ENCODE data around the gene ADAMTS16.

The ADAMTS16 gene

GRCh38 chr5:5234912-5235311 lies 94.8 kb downstream of the ADAMTS16 start:
- no peak for DNase-seq (ENCODE audit: low spot score)

GRCh38 chr5:5235685-5236084 lies 95.6 kb downstream of the ADAMTS16 start:
- DNase-seq (ENCODE audit: low spot score) = no peak

DNA sequence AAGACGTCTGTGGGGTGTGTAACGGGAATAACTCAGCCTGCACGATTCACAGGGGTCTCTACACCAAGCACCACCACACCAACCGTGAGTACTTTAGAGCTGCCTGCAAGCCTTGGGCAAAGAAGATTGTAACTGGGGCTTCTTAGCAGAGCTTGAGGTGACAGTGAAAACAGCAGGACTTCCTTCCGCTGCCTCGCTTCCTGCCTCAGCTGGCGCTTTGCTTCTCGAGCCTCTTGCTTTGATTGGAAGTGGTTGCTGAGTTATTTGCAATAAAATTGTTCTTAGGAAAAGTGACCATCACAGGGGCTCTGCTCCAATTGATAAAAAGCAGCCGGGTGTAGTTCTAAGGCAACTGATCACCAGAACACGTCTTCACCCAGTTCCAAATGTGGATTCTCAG lies 99.1 kb downstream of the ADAMTS16 start:
- DNase-seq (ENCODE audit: low spot score) = no peak

DNA sequence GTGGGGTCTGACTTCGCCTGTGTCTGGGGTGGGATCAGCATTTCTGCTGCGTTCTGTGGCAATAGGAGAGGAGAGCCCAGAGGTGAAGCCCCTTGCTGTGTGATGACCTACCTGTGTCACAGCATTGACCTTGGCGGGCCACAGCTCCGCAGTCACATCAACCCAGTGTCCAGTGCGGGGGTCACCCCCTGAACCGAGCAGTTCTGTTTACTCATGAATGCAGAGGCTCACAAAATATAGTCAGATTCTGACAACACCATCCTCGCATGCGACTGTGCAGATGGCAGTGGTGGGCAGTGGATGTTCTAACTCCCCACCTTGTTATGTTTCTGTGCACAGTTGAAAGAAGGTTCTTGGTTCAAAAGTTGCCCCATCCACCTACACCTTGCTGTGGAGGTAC lies 100.1 kb downstream of the ADAMTS16 start:
- no peak for DNase-seq (ENCODE audit: low spot score)

- DNase-seq (ENCODE audit: low spot score) = no peak
Measured at GRCh38 chr5:5242056-5242455, 101.9 kb downstream of the ADAMTS16 start.

DNA sequence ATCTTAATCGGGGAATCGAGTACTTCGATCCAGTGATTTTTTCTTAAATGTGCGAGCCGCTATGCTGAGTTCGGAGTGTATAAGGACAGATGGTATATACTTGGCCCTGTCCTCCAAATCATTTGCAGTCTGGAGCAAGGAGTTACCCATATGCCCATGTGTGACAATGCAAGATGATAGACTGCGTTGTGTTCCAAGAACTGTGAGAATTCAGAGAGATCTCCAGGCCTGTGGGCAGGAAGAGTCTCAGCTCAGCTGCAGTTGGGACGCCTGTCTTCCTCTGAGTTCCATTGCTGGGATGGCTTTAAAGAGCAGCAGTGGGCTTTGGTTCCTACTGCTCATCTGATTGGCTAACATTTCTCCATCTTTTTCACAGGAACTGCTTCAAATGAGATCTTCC lies 106.6 kb downstream of the ADAMTS16 start:
- DNase-seq (ENCODE audit: low spot score) = no peak

DNA sequence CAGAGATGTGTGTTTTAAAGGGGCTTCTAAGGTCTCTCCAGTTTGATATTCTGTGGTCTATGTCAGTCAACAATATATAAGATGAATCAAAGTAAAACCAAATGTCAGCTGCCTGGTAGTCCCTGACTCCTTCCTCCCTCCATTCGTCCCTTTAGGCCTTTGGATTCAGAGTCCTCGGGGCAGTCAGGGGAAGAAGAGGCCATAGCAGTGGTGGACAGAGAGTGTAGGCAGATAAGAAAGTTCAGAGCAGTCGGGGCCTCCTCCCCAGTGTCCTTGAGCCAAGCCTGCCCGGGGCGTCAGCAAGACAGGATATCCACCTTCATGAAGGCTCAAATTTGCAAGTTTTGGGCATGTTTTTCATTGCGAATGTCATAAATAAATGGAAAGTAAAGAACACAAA lies 110.6 kb downstream of the ADAMTS16 start:
- DNase-seq (ENCODE audit: low spot score) = no peak

- DNase-seq (ENCODE audit: low spot score) = no peak
Measured at GRCh38 chr5:5252106-5252505, 112.0 kb downstream of the ADAMTS16 start.

DNA sequence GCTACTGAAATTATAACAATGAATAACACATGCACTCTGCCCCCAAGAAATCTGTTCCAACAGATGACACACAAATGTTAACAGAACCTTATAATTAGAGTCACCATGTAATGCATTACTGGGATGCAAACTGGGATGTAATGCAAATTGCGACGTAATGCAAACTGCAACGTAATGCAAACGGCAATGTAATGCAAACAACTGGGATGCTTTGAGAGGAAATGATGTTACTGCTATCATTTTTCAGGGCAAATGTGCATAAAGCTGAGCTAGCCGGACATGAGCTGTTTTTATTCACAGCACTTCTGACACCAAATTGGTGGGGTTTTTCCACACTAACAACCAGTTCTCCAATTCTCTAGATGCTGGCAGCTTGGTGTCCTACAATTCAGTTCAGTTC lies 117.2 kb downstream of the ADAMTS16 start:
- DNase-seq (ENCODE audit: low spot score) = no peak

- DNase-seq (ENCODE audit: low spot score) = no peak
Measured at GRCh38 chr5:5258564-5258963, 118.4 kb downstream of the ADAMTS16 start.

- no peak for DNase-seq (ENCODE audit: low spot score)
Measured at GRCh38 chr5:5264727-5265126, 124.6 kb downstream of the ADAMTS16 start.

GRCh38 chr5:5266297-5266696 lies 126.2 kb downstream of the ADAMTS16 start:
- DNase-seq (ENCODE audit: low spot score) = no peak

DNA sequence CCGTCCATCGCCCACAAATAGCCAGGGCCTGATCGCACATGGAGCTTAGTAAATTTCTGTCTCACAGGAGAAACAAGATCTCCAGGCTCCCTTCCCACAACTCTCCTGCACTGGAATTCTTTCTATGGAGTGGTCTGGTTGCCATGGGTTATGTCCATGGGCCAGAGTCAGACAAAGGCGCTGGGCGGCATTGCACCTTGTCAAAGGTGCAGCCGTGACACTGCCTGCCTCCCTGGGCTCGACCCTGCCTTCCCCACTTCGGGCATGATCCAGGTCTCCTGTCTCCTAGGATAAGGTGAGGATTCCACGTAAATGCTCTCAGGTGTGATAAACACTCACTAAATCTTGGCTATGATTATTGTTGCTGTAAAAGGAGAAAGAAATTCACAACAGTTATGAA lies 130.0 kb downstream of the ADAMTS16 start:
- DNase-seq (ENCODE audit: low spot score) = no peak

DNA sequence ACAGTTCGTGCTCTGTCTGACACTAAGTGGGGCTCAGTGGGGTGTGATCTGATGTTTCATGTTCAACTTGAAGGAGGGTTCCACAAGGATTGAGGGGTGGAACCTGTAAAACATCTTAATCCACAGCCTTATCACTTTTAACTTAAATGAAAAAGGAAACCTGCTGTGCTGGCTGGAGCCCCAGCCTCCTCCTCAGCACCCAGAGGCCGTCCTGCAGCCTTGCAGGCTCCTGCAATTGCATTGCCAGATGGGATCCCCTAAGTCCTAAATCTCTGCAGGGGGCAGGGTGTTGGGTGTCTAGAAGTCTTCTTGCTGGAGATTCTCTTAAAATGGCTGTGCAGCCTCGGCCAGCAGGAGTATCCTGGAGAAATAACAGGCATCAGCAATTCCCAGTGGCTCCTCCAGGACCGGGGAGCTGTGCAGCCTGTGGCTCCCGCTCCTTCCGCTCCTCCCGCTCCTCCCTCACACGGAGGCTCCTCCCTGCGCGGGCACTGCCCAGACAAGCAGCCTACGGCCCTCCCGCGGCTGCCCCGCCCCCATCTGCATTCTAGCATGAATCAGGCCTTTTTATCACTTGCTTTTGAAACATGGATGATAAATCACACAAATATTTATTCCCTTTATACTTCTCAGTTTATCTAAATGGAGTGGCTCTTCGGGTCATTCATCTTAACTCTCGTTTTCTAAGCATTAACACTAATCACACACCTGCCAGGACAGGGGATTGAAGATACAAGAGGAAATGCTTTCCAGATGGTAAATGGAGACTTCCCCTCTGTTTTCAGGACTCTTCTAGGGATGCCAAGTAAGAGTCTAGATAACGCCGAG lies 131.0 kb downstream of the ADAMTS16 start:
- DNase-seq (ENCODE audit: low spot score) = no peak

- DNase-seq (ENCODE audit: low spot score) = no peak
Measured at GRCh38 chr5:5271786-5272321, 131.7 kb downstream of the ADAMTS16 start.

DNA sequence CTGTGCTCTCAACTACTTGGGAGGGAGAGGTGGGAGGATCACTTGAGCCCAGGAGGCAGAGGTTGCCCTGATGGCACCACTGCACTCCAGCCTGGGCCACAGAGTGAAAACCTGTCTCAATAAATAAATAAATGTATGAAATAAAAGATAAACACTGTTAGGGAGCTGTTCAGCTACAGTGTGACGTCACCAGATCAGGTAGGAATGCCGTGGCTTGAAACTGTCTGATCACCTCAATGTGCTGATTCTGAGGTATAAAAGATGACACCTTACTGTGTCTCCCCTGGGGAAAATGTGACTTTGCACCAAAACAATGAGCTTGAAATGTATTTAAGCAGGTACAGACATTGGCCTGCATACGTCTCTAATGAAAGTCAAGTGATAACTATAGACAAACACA lies 133.3 kb downstream of the ADAMTS16 start:
- no peak for DNase-seq (ENCODE audit: low spot score)

DNA sequence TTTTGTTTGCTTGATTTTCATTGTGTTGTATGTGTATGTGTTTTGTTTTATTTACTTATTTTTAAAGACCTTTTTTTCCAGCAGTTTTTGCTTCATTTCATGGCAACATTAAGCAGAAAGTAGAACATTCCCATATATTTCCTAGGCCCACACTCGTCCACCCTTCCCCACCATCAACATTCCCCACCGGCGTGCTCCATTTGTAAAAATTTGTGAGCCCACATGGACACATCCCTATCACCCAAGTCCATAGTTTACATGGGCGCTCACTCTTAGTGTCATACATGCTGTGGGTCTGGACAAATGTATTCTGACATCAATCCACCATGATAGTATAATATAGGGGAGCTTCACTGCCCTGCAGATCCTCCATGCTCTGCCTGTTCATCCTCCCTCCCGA lies 133.8 kb downstream of the ADAMTS16 start:
- no peak for DNase-seq (ENCODE audit: low spot score)

DNA sequence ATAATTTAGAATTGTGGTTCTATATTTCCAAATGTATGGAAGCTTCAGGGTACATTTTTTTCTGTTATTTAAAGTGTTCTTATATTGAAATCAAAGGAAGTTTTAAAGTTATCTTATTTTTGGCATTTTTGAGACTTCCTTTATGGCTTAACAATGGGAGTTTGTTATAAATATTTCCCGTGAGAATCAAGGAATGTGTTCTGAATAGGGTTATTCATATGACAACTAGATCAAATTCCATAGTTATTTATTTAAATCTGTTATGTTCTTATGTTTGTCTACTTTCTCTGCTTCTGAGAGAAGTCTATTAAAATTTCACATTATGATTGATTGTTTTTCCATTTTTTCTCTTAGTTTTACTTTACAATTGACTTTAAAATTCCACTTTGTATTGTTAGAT lies 135.1 kb downstream of the ADAMTS16 start:
- DNase-seq (ENCODE audit: low spot score) = no peak

DNA sequence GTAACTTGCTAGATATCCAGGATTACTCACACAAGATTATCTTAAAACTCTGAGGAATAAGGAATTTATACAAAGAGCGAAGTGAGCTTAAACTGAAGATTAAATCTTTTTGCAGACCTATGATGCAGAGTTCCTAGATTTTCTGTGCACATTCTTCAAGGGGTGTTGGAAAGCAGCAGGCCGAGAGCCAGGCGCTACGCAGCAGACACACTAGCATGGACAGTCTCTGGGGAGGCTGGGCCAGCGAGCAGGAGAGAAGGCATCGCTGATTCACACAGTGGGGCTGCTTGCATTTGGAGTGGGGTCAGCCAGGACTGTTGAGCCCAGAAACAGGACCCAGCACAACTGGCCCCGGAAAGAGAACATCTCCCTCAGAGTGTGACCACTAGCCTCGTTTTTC lies 136.3 kb downstream of the ADAMTS16 start:
- no peak for DNase-seq (ENCODE audit: low spot score)

DNA sequence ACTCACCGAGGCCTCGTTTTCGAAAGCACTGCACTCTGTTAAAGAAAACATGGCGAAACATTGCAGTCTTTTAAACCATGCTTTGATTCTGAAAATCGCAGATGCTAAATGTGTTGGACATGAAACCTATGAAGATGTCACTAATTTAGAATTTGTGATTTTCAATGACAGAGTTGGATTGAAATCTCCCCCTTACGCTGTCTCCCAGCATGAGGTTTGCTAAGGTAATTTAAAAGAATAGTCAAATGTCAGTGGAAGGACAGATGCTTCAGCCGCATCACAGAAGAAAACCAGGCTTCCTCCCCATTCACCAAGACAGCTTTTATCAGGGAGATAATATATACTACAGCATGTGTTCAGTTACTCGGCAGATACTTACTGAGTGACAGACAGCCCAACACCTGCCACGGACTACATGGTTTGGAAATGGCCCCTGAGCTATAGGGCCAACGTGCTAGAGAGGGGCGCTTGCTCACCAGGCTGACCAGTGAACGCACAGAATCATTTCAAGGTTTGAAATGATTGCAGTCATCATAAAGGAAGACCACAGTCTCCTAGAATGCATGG lies 136.9 kb downstream of the ADAMTS16 start:
- no peak for DNase-seq (ENCODE audit: low spot score)

- DNase-seq (ENCODE audit: low spot score) = no peak
Measured at GRCh38 chr5:5278201-5278814, 138.2 kb downstream of the ADAMTS16 start.

DNA sequence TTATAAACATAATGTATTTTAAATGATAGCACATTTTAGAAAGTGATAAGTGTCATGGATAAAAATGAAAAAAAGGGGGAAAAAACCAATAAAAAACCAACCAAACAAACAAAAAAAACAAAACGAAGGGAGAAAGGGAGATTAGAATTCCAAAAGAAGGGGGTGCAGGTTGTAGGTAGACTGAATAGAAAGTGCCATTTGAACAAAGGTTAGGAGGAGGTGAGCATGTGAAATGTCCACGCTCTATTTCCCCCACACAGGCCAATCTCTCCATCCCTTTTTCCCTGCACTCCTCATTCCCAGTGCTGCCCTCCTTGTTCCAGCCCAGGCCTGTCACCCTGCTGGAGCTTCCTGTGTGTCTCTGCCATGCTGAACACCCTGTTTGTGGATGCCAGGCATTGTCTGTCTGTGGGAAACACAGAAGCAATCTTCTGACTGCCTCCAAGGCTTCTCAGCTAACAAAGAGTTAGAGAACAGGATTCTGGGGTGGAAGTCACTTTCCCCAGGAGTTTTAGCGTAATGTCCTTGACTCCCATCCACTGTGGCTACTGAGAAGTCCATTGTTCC lies 138.8 kb downstream of the ADAMTS16 start:
- no peak for DNase-seq (ENCODE audit: low spot score)

DNA sequence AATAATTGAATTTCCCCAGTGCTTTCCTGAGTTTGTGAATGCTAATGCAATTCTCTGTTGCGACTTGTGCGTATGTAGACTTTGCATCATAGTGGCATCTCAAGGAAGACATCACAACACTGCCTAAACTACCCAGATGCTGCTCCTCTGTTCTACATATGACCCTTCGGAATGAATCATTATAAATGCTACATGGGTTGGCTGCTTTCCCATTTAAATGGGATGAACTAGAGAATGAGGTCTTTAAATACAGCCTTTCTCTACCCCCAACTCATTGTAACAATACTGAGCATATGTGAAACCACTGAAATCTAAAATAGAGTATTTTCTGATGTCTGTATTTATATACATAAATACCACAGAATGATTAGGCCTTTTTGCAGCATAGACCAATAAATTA lies 145.8 kb downstream of the ADAMTS16 start:
- DNase-seq (ENCODE audit: low spot score) = no peak

Data from HuH-7 (cell line).